ENCODE measurements around the gene GPR37.

- TF ChIP-seq EZH2 (IDR thresholded peaks at IDR 0.05; ENCODE audit: borderline replicate concordance, low read length) (no peak), CTCF (conservative IDR thresholded peaks at IDR 0.05 in 1 of 2, IDR thresholded peaks at IDR 0.05 in 1 of 2; ENCODE audit: extremely low read depth in 1 of 2, insufficient read depth in 1 of 2, low read depth in 1 of 2, low read length in 2 of 2) (peak; percentile 9 to 61)
Observed at GRCh38 chr7:124765401-124766352, at the start of gene GPR37.

All from mammary epithelial cell (primary cell).